ENCODE measurements around the gene PLXNB1. TPM values are rescaled to one million over a fixed set of nuclear protein-coding genes. Genes with fewer than 3 reads are reported as not detected.
"Not testable (repeated sequence)": the region's sequence is repeated elsewhere in the genome, so short reads cannot be mapped to it uniquely, and the experiment has no call there.

The PLXNB1 gene
- total RNA-seq, 8 experiments from 2014 or later = 20.1 to 54.4 (median 34.7) TPM

GRCh38 chr3:48470286-48470685, 40.4 kb upstream of the PLXNB1 start:
- Histone ChIP-seq H3K27ac (no peak overlapping the region), H3K4me3 (no peak overlapping the region), H3K4me1 (replicated peaks in 1 of 2) (peaks cover 38 to 51% of the 10 kb centered on the region in 2 donors)
- no peak for ATAC-seq (replicated peaks in 6 of 8)
- 60% methylated on average over 1 of the region's 1 CpG; no CpG with 5 or more reads in 9 of the 10 experiments for WGBS, 10 experiments
- in situ Hi-C loops (cut with MboI; ENCODE audit: low pct_unique_long_range_greater_than_20kb in 2 of 9, low sequenced_read_pairs in 9 of 9, unreplicated experiment in 9 of 9) = no loop called here

- Histone ChIP-seq H3K27ac (no peak overlapping the region), H3K4me1 (replicated peaks in 1 of 2) (peaks cover 42 to 54% of the 10 kb centered on the region in 2 donors), H3K4me3 (no peak overlapping the region)
- WGBS, 10 experiments = 81 to 100% (median 96%) methylated on average over 3 to 6 of the region's 29 CpGs; no CpG with 5 or more reads in 5 of the 10 experiments
- ATAC-seq (replicated peaks in 6 of 8) = no peak
- in situ Hi-C loops (cut with MboI; ENCODE audit: low pct_unique_long_range_greater_than_20kb in 2 of 9, low sequenced_read_pairs in 9 of 9, unreplicated experiment in 9 of 9) = loop anchor here in 1 of 9 experiments (10.0 kb wide), 1 partner anchor 76 kb away; no protein-coding TSS in a partner anchor
Observed at GRCh38 chr3:48469046-48469915, 39.4 kb upstream of the PLXNB1 start.

- in situ Hi-C loops (cut with MboI; ENCODE audit: low pct_unique_long_range_greater_than_20kb in 2 of 9, low sequenced_read_pairs in 9 of 9, unreplicated experiment in 9 of 9) = loop anchor here in 1 of 9 experiments (10.0 kb wide), 1 partner anchor 76 kb away; no protein-coding TSS in a partner anchor
- Histone ChIP-seq H3K4me3 (no peak overlapping the region), H3K4me1 (replicated peaks in 1 of 2) (peaks cover 39 to 51% of the 10 kb centered on the region in 2 donors), H3K27ac (no peak overlapping the region)
- ATAC-seq (replicated peaks in 6 of 8) = no peak
- 20 to 100% methylated on average over 1 to 2 of the region's 8 CpGs; no CpG with 5 or more reads in 8 of the 10 experiments for WGBS, 10 experiments
Observed at GRCh38 chr3:48468329-48468731, 38.4 kb upstream of the PLXNB1 start.

- H3K4me3 ChIP-seq = no peak overlapping the region
- H3K4me1 ChIP-seq (replicated peaks in 1 of 2) = peaks cover 37 to 48% of the 10 kb centered on the region in 2 donors
- no peak for ATAC-seq (replicated peaks in 6 of 8)
- 0 to 100% (median 83%) methylated on average over 1 to 4 of the region's 7 CpGs; no CpG with 5 or more reads in 2 of the 10 experiments for WGBS, 10 experiments
- in situ Hi-C loops (cut with MboI; ENCODE audit: low pct_unique_long_range_greater_than_20kb in 2 of 9, low sequenced_read_pairs in 9 of 9, unreplicated experiment in 9 of 9) = loop anchor here in 1 of 9 experiments (10.0 kb wide), 1 partner anchor 77 kb away; no protein-coding TSS in a partner anchor
- peak overlapping the region; percentile 92 to 97 for H3K27ac ChIP-seq
Observed at GRCh38 chr3:48467473-48468267, 37.8 kb upstream of the PLXNB1 start.

GRCh38 chr3:48467110-48467454, 37.2 kb upstream of the PLXNB1 start:
- Histone ChIP-seq H3K4me3 (no peak overlapping the region), H3K27ac (peak overlapping the region; percentile 92 to 97), H3K4me1 (replicated peaks in 1 of 2) (peaks cover 33 to 46% of the 10 kb centered on the region in 2 donors)
- ATAC-seq (replicated peaks in 6 of 8) = no peak
- 87% methylated on average over 3 of the region's 9 CpGs; no CpG with 5 or more reads in 9 of the 10 experiments for WGBS, 10 experiments
- in situ Hi-C loops (cut with MboI; ENCODE audit: low pct_unique_long_range_greater_than_20kb in 2 of 9, low sequenced_read_pairs in 9 of 9, unreplicated experiment in 9 of 9) = loop anchor here in 1 of 9 experiments (10.0 kb wide), 1 partner anchor 78 kb away; no protein-coding TSS in a partner anchor

GRCh38 chr3:48466386-48467109, 36.7 kb upstream of the PLXNB1 start:
- in situ Hi-C loops (cut with MboI; ENCODE audit: low pct_unique_long_range_greater_than_20kb in 2 of 9, low sequenced_read_pairs in 9 of 9, unreplicated experiment in 9 of 9) = loop anchor here in 1 of 9 experiments (10.0 kb wide), 1 partner anchor 78 kb away; no protein-coding TSS in a partner anchor
- Histone ChIP-seq H3K4me3 (peak overlapping the region in 4 of 5 donors; percentile 7 to 31 (median 18)), H3K4me1 (replicated peaks in 1 of 2) (peaks cover 27 to 41% of the 10 kb centered on the region in 2 donors), H3K27ac (peak overlapping the region; percentile 92 to 97)
- 0 to 80% (median 32%) methylated on average over 1 to 5 of the region's 19 CpGs; no CpG with 5 or more reads in 7 of the 10 experiments for WGBS, 10 experiments
- peak in 3 of 8 experiments; percentile 1 for ATAC-seq (replicated peaks in 6 of 8)

- ATAC-seq (replicated peaks in 6 of 8) = peak; percentile 89 to 94 (median 92)
- peaks cover 27 to 34% of the 10 kb centered on the region in 2 donors for H3K4me1 ChIP-seq (replicated peaks in 1 of 2)
- WGBS, 10 experiments = 0 to 27% (median 10%) methylated on average over 1 to 3 of the region's 21 CpGs; no CpG with 5 or more reads in 6 of the 10 experiments
- peak overlapping the region; percentile 92 to 97 for H3K27ac ChIP-seq
- peak overlapping the region in 4 of 5 donors; percentile 7 to 31 (median 18) for H3K4me3 ChIP-seq
- in situ Hi-C loops (cut with MboI; ENCODE audit: low pct_unique_long_range_greater_than_20kb in 2 of 9, low sequenced_read_pairs in 9 of 9, unreplicated experiment in 9 of 9) = loop anchor here in 1 of 9 experiments (10.0 kb wide), 1 partner anchor 79 kb away; no protein-coding TSS in a partner anchor
Observed at GRCh38 chr3:48465531-48466378, 35.9 kb upstream of the PLXNB1 start.

GRCh38 chr3:48465237-48465530, 35.3 kb upstream of the PLXNB1 start:
- no peak overlapping the region for H3K4me3 ChIP-seq
- peak in 1 of 8 experiments; percentile 12 for ATAC-seq (replicated peaks in 6 of 8)
- H3K27ac ChIP-seq = peak overlapping the region; percentile 23 to 88
- peaks cover 27 to 30% of the 10 kb centered on the region in 2 donors for H3K4me1 ChIP-seq (replicated peaks in 1 of 2)
- 0 to 80% (median 36%) methylated on average over 1 to 5 of the region's 7 CpGs; no CpG with 5 or more reads in 6 of the 10 experiments for WGBS, 10 experiments
- in situ Hi-C loops (cut with MboI; ENCODE audit: low pct_unique_long_range_greater_than_20kb in 2 of 9, low sequenced_read_pairs in 9 of 9, unreplicated experiment in 9 of 9) = loop anchor here in 1 of 9 experiments (10.0 kb wide), 1 partner anchor 80 kb away; no protein-coding TSS in a partner anchor

- Histone ChIP-seq H3K4me1 (replicated peaks in 1 of 2) (peaks cover 27 to 30% of the 10 kb centered on the region in 2 donors), H3K4me3 (no peak overlapping the region), H3K27ac (peak overlapping the region; percentile 23 to 88)
- in situ Hi-C loops (cut with MboI; ENCODE audit: low pct_unique_long_range_greater_than_20kb in 2 of 9, low sequenced_read_pairs in 9 of 9, unreplicated experiment in 9 of 9) = loop anchor here in 1 of 9 experiments (10.0 kb wide), 1 partner anchor 80 kb away; no protein-coding TSS in a partner anchor
- 93 to 100% (median 100%) methylated on average over 1 to 4 of the region's 17 CpGs; no CpG with 5 or more reads in 5 of the 10 experiments for WGBS, 10 experiments
- no peak for ATAC-seq (replicated peaks in 6 of 8)
Observed at GRCh38 chr3:48464713-48465221, 34.9 kb upstream of the PLXNB1 start.

GRCh38 chr3:48463703-48464102, 33.8 kb upstream of the PLXNB1 start:
- in situ Hi-C loops (cut with MboI; ENCODE audit: low pct_unique_long_range_greater_than_20kb in 2 of 9, low sequenced_read_pairs in 9 of 9, unreplicated experiment in 9 of 9) = loop anchor here in 1 of 9 experiments (10.0 kb wide), 1 partner anchor 81 kb away; no protein-coding TSS in a partner anchor
- WGBS, 10 experiments = 32 to 80% (median 57%) methylated on average over 1 to 3 of the region's 9 CpGs; no CpG with 5 or more reads in 6 of the 10 experiments
- ATAC-seq (replicated peaks in 6 of 8) = no peak
- H3K4me1 ChIP-seq (replicated peaks in 1 of 2) = peaks cover 27 to 30% of the 10 kb centered on the region in 2 donors
- no peak overlapping the region for H3K27ac ChIP-seq
- H3K4me3 ChIP-seq = no peak overlapping the region

- peaks cover 15 to 18% of the 10 kb centered on the region in 2 donors for H3K4me1 ChIP-seq (replicated peaks in 1 of 2)
- H3K27ac ChIP-seq; H3K4me3 ChIP-seq; ATAC-seq (replicated peaks in 6 of 8): not testable (repeated sequence)
- in situ Hi-C loops (cut with MboI; ENCODE audit: low pct_unique_long_range_greater_than_20kb in 2 of 9, low sequenced_read_pairs in 9 of 9, unreplicated experiment in 9 of 9) = loop anchor here in 1 of 9 experiments (10.0 kb wide), 1 partner anchor 83 kb away; no protein-coding TSS in a partner anchor
- WGBS, 10 experiments = 33 to 100% (median 91%) methylated on average over 1 to 7 of the region's 7 CpGs; no CpG with 5 or more reads in 2 of the 10 experiments
Observed at GRCh38 chr3:48461767-48462166, 31.9 kb upstream of the PLXNB1 start.

All from motor neuron (in vitro differentiated cells).